ENCODE measurements around the gene TNFRSF19.

The TNFRSF19 gene

GRCh38 chr13:23655321-23655720 is 85.1 kb downstream of the TNFRSF19 start:
- H3K9ac ChIP-seq (ENCODE audit: low read depth, low read length) = no peak overlapping the region
- peaks cover 11% of the 10 kb centered on the region for H3K4me1 ChIP-seq (ENCODE audit: insufficient read depth, low read length)
- H3K9me3 ChIP-seq (ENCODE audit: control insufficient read depth, insufficient read depth, low read length) = no peaks in the 10 kb centered on the region
- H3K36me3 ChIP-seq (ENCODE audit: insufficient read depth, low read length) = no peaks in the 10 kb centered on the region

- Histone ChIP-seq H3K9me3 (ENCODE audit: control insufficient read depth, insufficient read depth, low read length) (no peaks in the 10 kb centered on the region), H3K36me3 (ENCODE audit: insufficient read depth, low read length) (no peaks in the 10 kb centered on the region), H3K9ac (ENCODE audit: low read depth, low read length) (no peak overlapping the region), H3K4me1 (ENCODE audit: insufficient read depth, low read length) (peaks cover 11% of the 10 kb centered on the region)
Measured at GRCh38 chr13:23656637-23657371, 86.6 kb downstream of the TNFRSF19 start.

GRCh38 chr13:23658929-23659541 is 88.8 kb downstream of the TNFRSF19 start:
- Histone ChIP-seq H3K9me3 (ENCODE audit: control insufficient read depth, insufficient read depth, low read length) (no peaks in the 10 kb centered on the region), H3K9ac (ENCODE audit: low read depth, low read length) (no peak overlapping the region), H3K36me3 (ENCODE audit: insufficient read depth, low read length) (no peaks in the 10 kb centered on the region; the same call in 1 of the 2 replicates), H3K4me1 (ENCODE audit: insufficient read depth, low read length) (peaks cover 4% of the 10 kb centered on the region)

GRCh38 chr13:23660249-23660648 is 90.0 kb downstream of the TNFRSF19 start:
- Histone ChIP-seq H3K4me1 (ENCODE audit: insufficient read depth, low read length) (no peaks in the 10 kb centered on the region; the same call in 1 of the 2 replicates), H3K36me3 (ENCODE audit: insufficient read depth, low read length) (no peaks in the 10 kb centered on the region; the same call in 1 of the 2 replicates), H3K9ac (ENCODE audit: low read depth, low read length) (no peak overlapping the region), H3K9me3 (ENCODE audit: control insufficient read depth, insufficient read depth, low read length) (no peaks in the 10 kb centered on the region)

- Histone ChIP-seq H3K9ac (ENCODE audit: low read depth, low read length) (no peak overlapping the region), H3K36me3 (ENCODE audit: insufficient read depth, low read length) (no peaks in the 10 kb centered on the region; the same call in 1 of the 2 replicates), H3K4me1 (ENCODE audit: insufficient read depth, low read length) (no peaks in the 10 kb centered on the region), H3K9me3 (ENCODE audit: control insufficient read depth, insufficient read depth, low read length) (no peaks in the 10 kb centered on the region)
Measured at GRCh38 chr13:23666582-23666981, 96.4 kb downstream of the TNFRSF19 start.

GRCh38 chr13:23667750-23668149 is 97.5 kb downstream of the TNFRSF19 start:
- no peak overlapping the region for H3K9ac ChIP-seq (ENCODE audit: low read depth, low read length)
- H3K4me1 ChIP-seq (ENCODE audit: insufficient read depth, low read length) = no peaks in the 10 kb centered on the region
- no peaks in the 10 kb centered on the region for H3K9me3 ChIP-seq (ENCODE audit: control insufficient read depth, insufficient read depth, low read length)
- H3K36me3 ChIP-seq (ENCODE audit: insufficient read depth, low read length) = no peaks in the 10 kb centered on the region

GRCh38 chr13:23668562-23668961 is 98.3 kb downstream of the TNFRSF19 start:
- H3K9ac ChIP-seq (ENCODE audit: low read depth, low read length) = no peak overlapping the region
- no peaks in the 10 kb centered on the region for H3K9me3 ChIP-seq (ENCODE audit: control insufficient read depth, insufficient read depth, low read length)
- no peaks in the 10 kb centered on the region for H3K4me1 ChIP-seq (ENCODE audit: insufficient read depth, low read length)
- H3K36me3 ChIP-seq (ENCODE audit: insufficient read depth, low read length) = no peaks in the 10 kb centered on the region

GRCh38 chr13:23670793-23671192 is 100.6 kb downstream of the TNFRSF19 start:
- H3K36me3 ChIP-seq (ENCODE audit: insufficient read depth, low read length) = no peaks in the 10 kb centered on the region
- H3K9ac ChIP-seq (ENCODE audit: low read depth, low read length) = no peak overlapping the region
- no peaks in the 10 kb centered on the region for H3K9me3 ChIP-seq (ENCODE audit: control insufficient read depth, insufficient read depth, low read length)
- no peaks in the 10 kb centered on the region for H3K4me1 ChIP-seq (ENCODE audit: insufficient read depth, low read length)

- Histone ChIP-seq H3K9ac (ENCODE audit: low read depth, low read length) (no peak overlapping the region), H3K9me3 (ENCODE audit: control insufficient read depth, insufficient read depth, low read length) (no peaks in the 10 kb centered on the region), H3K36me3 (ENCODE audit: insufficient read depth, low read length) (no peaks in the 10 kb centered on the region), H3K4me1 (ENCODE audit: insufficient read depth, low read length) (no peaks in the 10 kb centered on the region)
Measured at GRCh38 chr13:23671377-23671776, 101.2 kb downstream of the TNFRSF19 start.

- H3K36me3 ChIP-seq (ENCODE audit: insufficient read depth, low read length) = no peaks in the 10 kb centered on the region
- no peak overlapping the region for H3K9ac ChIP-seq (ENCODE audit: low read depth, low read length)
- H3K4me1 ChIP-seq (ENCODE audit: insufficient read depth, low read length) = no peaks in the 10 kb centered on the region
- no peaks in the 10 kb centered on the region for H3K9me3 ChIP-seq (ENCODE audit: control insufficient read depth, insufficient read depth, low read length)
Measured at GRCh38 chr13:23671897-23672296, 101.7 kb downstream of the TNFRSF19 start.

- no peaks in the 10 kb centered on the region for H3K36me3 ChIP-seq (ENCODE audit: insufficient read depth, low read length)
- no peaks in the 10 kb centered on the region for H3K9me3 ChIP-seq (ENCODE audit: control insufficient read depth, insufficient read depth, low read length)
- no peak overlapping the region for H3K9ac ChIP-seq (ENCODE audit: low read depth, low read length)
- H3K4me1 ChIP-seq (ENCODE audit: insufficient read depth, low read length) = no peaks in the 10 kb centered on the region
Measured at GRCh38 chr13:23672616-23673015, 102.4 kb downstream of the TNFRSF19 start.

GRCh38 chr13:23673354-23673753 is 103.1 kb downstream of the TNFRSF19 start:
- no peaks in the 10 kb centered on the region for H3K36me3 ChIP-seq (ENCODE audit: insufficient read depth, low read length)
- no peaks in the 10 kb centered on the region for H3K9me3 ChIP-seq (ENCODE audit: control insufficient read depth, insufficient read depth, low read length)
- H3K9ac ChIP-seq (ENCODE audit: low read depth, low read length) = no peak overlapping the region
- H3K4me1 ChIP-seq (ENCODE audit: insufficient read depth, low read length) = no peaks in the 10 kb centered on the region

GRCh38 chr13:23673867-23674605 is 103.8 kb downstream of the TNFRSF19 start:
- H3K36me3 ChIP-seq (ENCODE audit: insufficient read depth, low read length) = no peaks in the 10 kb centered on the region
- H3K9ac ChIP-seq (ENCODE audit: low read depth, low read length) = no peak overlapping the region
- H3K9me3 ChIP-seq (ENCODE audit: control insufficient read depth, insufficient read depth, low read length) = peaks cover 5% of the 10 kb centered on the region; the same call in 1 of the 2 replicates
- no peaks in the 10 kb centered on the region for H3K4me1 ChIP-seq (ENCODE audit: insufficient read depth, low read length)

GRCh38 chr13:23674795-23675640 is 104.8 kb downstream of the TNFRSF19 start:
- H3K9ac ChIP-seq (ENCODE audit: low read depth, low read length) = no peak overlapping the region

More at GRCh38 chr13:23674795-23675640, 104.8 kb downstream of the TNFRSF19 start:
- peaks cover 6% of the 10 kb centered on the region; the same call in 1 of the 2 replicates for H3K9me3 ChIP-seq (ENCODE audit: control insufficient read depth, insufficient read depth, low read length)
- no peaks in the 10 kb centered on the region for H3K36me3 ChIP-seq (ENCODE audit: insufficient read depth, low read length)
- H3K4me1 ChIP-seq (ENCODE audit: insufficient read depth, low read length) = no peaks in the 10 kb centered on the region
